Transverse colon (tissue), 3 donors: ENCODE results near the gene ARHGAP5.

Experiments used
- POLR2A ChIP-seq: fragments of 450-650 bp; IDR thresholded peaks from one replicate; pipeline ENCODE4 v1.6.1; 2016; ENCODE audit warnings: antibody characterized with exemption, mild to moderate bottlenecking, moderate library complexity
- POLR2AphosphoS5 ChIP-seq, 3 donors: sonication (generic); formaldehyde crosslinking; IDR thresholded peaks; one replicate each; pipeline ENCODE4 v1.6.1; 2016; ENCODE audit warnings: antibody characterized with exemption in 3 of 3

GRCh38 chr14:32142754-32143437, 65.8 kb downstream of the ARHGAP5 start:
- TF ChIP-seq POLR2AphosphoS5 (IDR thresholded peaks at IDR 0.05), result no peak
- no peak for TF ChIP-seq POLR2A
